Neuronal stem cell (in vitro differentiated cells): ENCODE data around the gene KRT7.
A peak's percentile ranks its signal among the peaks of the same experiment; 100 is the strongest.

Source experiments
- DNase-seq: peaks from one replicate; pipeline ENCODE4 v3.0.0-alpha.2; 2013; ENCODE audit warnings: low spot score
- H2AFZ ChIP-seq: one replicate; pipeline ENCODE4 v1.6.1; 2013; ENCODE audit warnings: mild to moderate bottlenecking, low read length, inconsistent platforms
- H2AK5ac ChIP-seq: 2 replicates; pipeline ENCODE4 v1.6.1; 2013; ENCODE audit warnings: low read depth, mild to moderate bottlenecking, inconsistent platforms, low read length, moderate library complexity, mixed read lengths
- H2BK120ac ChIP-seq: 2 replicates; pipeline ENCODE4 v1.6.1; 2013; ENCODE audit warnings: low read depth, mild to moderate bottlenecking, inconsistent platforms, low read length, moderate library complexity, mixed read lengths
- H2BK12ac ChIP-seq: one replicate; pipeline ENCODE4 v1.6.1; 2013; ENCODE audit warnings: low read length, inconsistent platforms
- H2BK15ac ChIP-seq: 2 replicates; pipeline ENCODE4 v1.6.1; 2013; ENCODE audit warnings: mild to moderate bottlenecking, low read length, inconsistent platforms, mixed read lengths
- H2BK5ac ChIP-seq: one replicate; pipeline ENCODE4 v1.6.1; 2013; ENCODE audit warnings: inconsistent platforms, mild to moderate bottlenecking, low read length, moderate library complexity
- H3K14ac ChIP-seq: one replicate; pipeline ENCODE4 v1.6.1; 2013; ENCODE audit warnings: low read length, inconsistent platforms
- H3K18ac ChIP-seq: 2 replicates; pipeline ENCODE4 v1.6.1; 2013; ENCODE audit warnings: low read length, inconsistent platforms
- H3K23ac ChIP-seq: 2 replicates; pipeline ENCODE4 v1.6.1; 2013; ENCODE audit warnings: low read depth, mild to moderate bottlenecking, mixed read lengths, low read length, inconsistent platforms; ENCODE audit not compliant: poor library complexity
- H3K27ac ChIP-seq: replicated peaks from 3 replicates; pipeline ENCODE4 v1.5.1; 2013; ENCODE audit warnings: low read length, inconsistent platforms
- H3K27me3 ChIP-seq, 3 experiments: 2 replicates each; pipeline ENCODE4 v1.6.1; 2013; ENCODE audit warnings: low read length in 3 of 3, mild to moderate bottlenecking in 2 of 3, inconsistent platforms in 1 of 3, low read depth in 1 of 3, mixed read lengths in 1 of 3, moderate library complexity in 1 of 3; ENCODE audit not compliant: control insufficient read depth in 3 of 3, insufficient read depth in 3 of 3
- H3K36me3 ChIP-seq, 2 donors: replicated peaks in 1 of 2; 2 replicates each; pipeline ENCODE4 v1.6.1; 2013; ENCODE audit warnings: low read length in 2 of 2; ENCODE audit not compliant: control insufficient read depth in 2 of 2, insufficient read depth in 2 of 2
- H3K4ac ChIP-seq: 2 replicates; pipeline ENCODE4 v1.6.1; 2013; ENCODE audit warnings: inconsistent platforms, mild to moderate bottlenecking, low read length, moderate library complexity
- H3K4me1 ChIP-seq, 2 donors: 1 replicate in 1 of 2; 2 replicates in 1 of 2; pipeline ENCODE4 v1.6.1; 2013; ENCODE audit warnings: low read length in 2 of 2, low read depth in 1 of 2; ENCODE audit not compliant: control insufficient read depth in 2 of 2, insufficient read depth in 1 of 2
- H3K4me2 ChIP-seq: one replicate; pipeline ENCODE4 v1.6.1; 2013; ENCODE audit warnings: mild to moderate bottlenecking, low read length, inconsistent platforms; ENCODE audit not compliant: insufficient read depth, poor library complexity, severe bottlenecking
- H3K4me3 ChIP-seq, 2 donors: 2 replicates each; pipeline ENCODE4 v1.5.1; 2013; ENCODE audit warnings: low read length in 2 of 2, mild to moderate bottlenecking in 2 of 2, inconsistent platforms in 1 of 2, moderate library complexity in 1 of 2
- H3K79me1 ChIP-seq: one replicate; pipeline ENCODE4 v1.6.1; 2013; ENCODE audit warnings: low read depth, mild to moderate bottlenecking, inconsistent platforms, low read length, moderate library complexity
- H3K9ac ChIP-seq: one replicate; pipeline ENCODE4 v1.6.1; 2013; ENCODE audit warnings: mild to moderate bottlenecking, low read depth, low read length, inconsistent platforms; ENCODE audit not compliant: poor library complexity
- H3K9me3 ChIP-seq, 2 donors: replicated peaks in 1 of 2; 2 replicates each; pipeline versions ENCODE3 to v1.6.1; 2013; ENCODE audit warnings: low read length in 2 of 2, mild to moderate bottlenecking in 2 of 2, inconsistent platforms in 1 of 2, low read depth in 1 of 2, mixed read lengths in 1 of 2, moderate library complexity in 1 of 2; ENCODE audit not compliant: control insufficient read depth in 2 of 2, insufficient read depth in 1 of 2
- H4K8ac ChIP-seq: one replicate; pipeline ENCODE4 v1.6.1; 2013; ENCODE audit warnings: low read depth, mild to moderate bottlenecking, inconsistent platforms, low read length, moderate library complexity
- H4K91ac ChIP-seq: one replicate; pipeline ENCODE4 v1.6.1; 2013; ENCODE audit warnings: low read length, low read depth, mild to moderate bottlenecking, inconsistent platforms; ENCODE audit not compliant: poor library complexity
- WGBS, 2 donors: extraction: QIAGEN DNeasy Blood & Tissue Kit; methylation state at CpG; one replicate each; pipeline ENCODE4 v1.1.7; 2013; ENCODE audit warnings: missing lambda C conversion rate in 2 of 2, mixed read lengths in 1 of 2; ENCODE audit not compliant: insufficient read length in 2 of 2, insufficient replicate concordance in 1 of 2; ENCODE audit errors: extremely low coverage in 2 of 2; 5-methylcytosine and 5-hydroxymethylcytosine counted together

Gene KRT7

GRCh38 chr12:52203079-52203921, 29.7 kb upstream of the KRT7 start:
- H4K91ac ChIP-seq, result peak overlapping the region; percentile 56
- no peak for DNase-seq
- H3K4me2 ChIP-seq, result no peak overlapping the region
- no peaks in the 10 kb centered on the region for H3K79me1 ChIP-seq
- H4K8ac ChIP-seq, result no peak overlapping the region
- H3K27me3 ChIP-seq, result peaks cover 0 to 61% (median 0%) of the 10 kb centered on the region in 3 experiments
- H3K4me3 ChIP-seq, result no peak overlapping the region
- H3K36me3 ChIP-seq, result no peaks in the 10 kb centered on the region
- H2BK120ac ChIP-seq, result no peak overlapping the region
- H3K23ac ChIP-seq, result peak overlapping the region; percentile 66
- H3K18ac ChIP-seq, result peak overlapping the region; percentile 80
- H3K9me3 ChIP-seq, result no peaks in the 10 kb centered on the region
- H2BK12ac ChIP-seq, result peak overlapping the region; percentile 87
- peak overlapping the region; percentile 79 for H3K9ac ChIP-seq
- no peak overlapping the region for H2BK5ac ChIP-seq
- H2AK5ac ChIP-seq, result peak overlapping the region; percentile 64
- H3K4ac ChIP-seq, result peak overlapping the region; percentile 17
- no peak overlapping the region for H3K27ac ChIP-seq
- no CpG with 5 or more reads among the region's 19 CpGs for WGBS, 2 donors
- H3K4me1 ChIP-seq, result peaks cover 2 to 32% of the 10 kb centered on the region in 2 donors
- peak overlapping the region; percentile 96 for H2BK15ac ChIP-seq
- H2AFZ ChIP-seq, result no peak overlapping the region
- peak overlapping the region; percentile 72 for H3K14ac ChIP-seq

- WGBS, 2 donors, result no CpG with 5 or more reads among the region's 18 CpGs
- Histone ChIP-seq H2AK5ac (no peak overlapping the region), H3K27ac (no peak overlapping the region), H3K9ac (no peak overlapping the region), H3K27me3 (peaks cover 0 to 61% (median 0%) of the 10 kb centered on the region in 3 experiments), H3K9me3 (no peaks in the 10 kb centered on the region), H3K18ac (no peak overlapping the region), H4K91ac (peak overlapping the region; percentile 22), H2AFZ (no peak overlapping the region), H3K4me2 (no peak overlapping the region), H2BK5ac (no peak overlapping the region), H3K79me1 (no peaks in the 10 kb centered on the region), H3K23ac (no peak overlapping the region), H3K4me1 (peaks cover 2 to 26% of the 10 kb centered on the region in 2 donors), H3K4me3 (no peak overlapping the region), H2BK120ac (no peak overlapping the region), H3K14ac (no peak overlapping the region), H4K8ac (no peak overlapping the region), H3K36me3 (no peaks in the 10 kb centered on the region), H2BK12ac (no peak overlapping the region), H3K4ac (no peak overlapping the region), H2BK15ac (no peak overlapping the region)
- no peak for DNase-seq
Observed at GRCh38 chr12:52204095-52204930, 28.7 kb upstream of the KRT7 start.

- Histone ChIP-seq H2BK15ac (no peak overlapping the region), H2AFZ (no peak overlapping the region), H3K4me2 (no peak overlapping the region), H2BK12ac (no peak overlapping the region), H3K4me3 (no peak overlapping the region), H3K14ac (peak overlapping the region; percentile 2), H2AK5ac (no peak overlapping the region), H3K4ac (no peak overlapping the region), H3K27me3 (peaks cover 0 to 60% (median 0%) of the 10 kb centered on the region in 3 experiments), H4K91ac (peak overlapping the region; percentile 22), H3K9me3 (no peaks in the 10 kb centered on the region), H3K4me1 (peaks cover 2 to 22% of the 10 kb centered on the region in 2 donors), H3K79me1 (no peaks in the 10 kb centered on the region), H3K27ac (no peak overlapping the region), H3K36me3 (no peaks in the 10 kb centered on the region), H2BK120ac (no peak overlapping the region), H3K18ac (peak overlapping the region; percentile 15), H3K23ac (peak overlapping the region; percentile 49), H2BK5ac (no peak overlapping the region), H3K9ac (no peak overlapping the region), H4K8ac (no peak overlapping the region)
- no CpG with 5 or more reads among the region's 7 CpGs for WGBS, 2 donors
- DNase-seq, result no peak
Observed at GRCh38 chr12:52204931-52205505, 28.0 kb upstream of the KRT7 start.
